ENCODE measurements around the gene FNDC1. TPM values are rescaled to one million over a fixed set of nuclear protein-coding genes. Genes with fewer than 3 reads are reported as not detected.

FNDC1 gene
- total RNA-seq, 4 donors from 2014 or later, result 0.27 to 9.9 (median 1.5) TPM

DNA sequence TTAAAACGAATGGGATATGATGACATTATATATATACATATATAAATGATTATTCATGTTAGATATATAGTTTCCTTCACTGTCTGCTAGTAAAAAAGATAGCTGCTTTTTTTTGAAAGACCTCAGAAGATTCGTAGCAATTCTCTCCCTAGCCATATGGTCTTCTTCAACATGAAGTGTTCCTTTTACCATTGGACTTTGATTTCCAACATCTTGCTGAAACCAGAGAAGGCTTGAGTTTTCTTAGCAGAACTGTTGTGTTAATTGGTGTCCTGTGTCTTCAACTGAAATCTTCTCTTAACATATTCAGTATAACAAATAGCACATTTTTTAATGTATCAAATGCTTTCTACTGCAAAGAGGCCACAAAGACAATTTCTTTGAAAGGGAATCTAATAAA is 55.3 kb downstream of the FNDC1 start:
- no peak for ATAC-seq
- no peaks in the 10 kb centered on the region for H3K9me3 ChIP-seq
- H3K4me3 ChIP-seq, result no peak overlapping the region
- no peaks in the 10 kb centered on the region for H3K4me1 ChIP-seq
- TF ChIP-seq POLR2AphosphoS5 (IDR thresholded peaks at IDR 0.05) (no peak), POLR2A (IDR thresholded peaks at IDR 0.05) (no peak), EP300 (IDR thresholded peaks at IDR 0.05) (no peak)
- TF ChIP-seq, protein P1, sequence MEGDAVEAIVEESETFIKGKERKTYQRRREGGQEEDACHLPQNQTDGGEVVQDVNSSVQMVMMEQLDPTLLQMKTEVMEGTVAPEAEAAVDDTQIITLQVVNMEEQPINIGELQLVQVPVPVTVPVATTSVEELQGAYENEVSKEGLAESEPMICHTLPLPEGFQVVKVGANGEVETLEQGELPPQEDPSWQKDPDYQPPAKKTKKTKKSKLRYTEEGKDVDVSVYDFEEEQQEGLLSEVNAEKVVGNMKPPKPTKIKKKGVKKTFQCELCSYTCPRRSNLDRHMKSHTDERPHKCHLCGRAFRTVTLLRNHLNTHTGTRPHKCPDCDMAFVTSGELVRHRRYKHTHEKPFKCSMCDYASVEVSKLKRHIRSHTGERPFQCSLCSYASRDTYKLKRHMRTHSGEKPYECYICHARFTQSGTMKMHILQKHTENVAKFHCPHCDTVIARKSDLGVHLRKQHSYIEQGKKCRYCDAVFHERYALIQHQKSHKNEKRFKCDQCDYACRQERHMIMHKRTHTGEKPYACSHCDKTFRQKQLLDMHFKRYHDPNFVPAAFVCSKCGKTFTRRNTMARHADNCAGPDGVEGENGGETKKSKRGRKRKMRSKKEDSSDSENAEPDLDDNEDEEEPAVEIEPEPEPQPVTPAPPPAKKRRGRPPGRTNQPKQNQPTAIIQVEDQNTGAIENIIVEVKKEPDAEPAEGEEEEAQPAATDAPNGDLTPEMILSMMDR (IDR thresholded peaks at IDR 0.05), result no peak
- no peaks in the 10 kb centered on the region for H3K36me3 ChIP-seq
- H3K27me3 ChIP-seq, result no peaks in the 10 kb centered on the region
- 35 to 39% methylated on average over 2 of the region's 2 CpGs for WGBS, 2 donors (ENCODE audit: low coverage in 1 of 2)
- no peak overlapping the region for H3K27ac ChIP-seq

DNA sequence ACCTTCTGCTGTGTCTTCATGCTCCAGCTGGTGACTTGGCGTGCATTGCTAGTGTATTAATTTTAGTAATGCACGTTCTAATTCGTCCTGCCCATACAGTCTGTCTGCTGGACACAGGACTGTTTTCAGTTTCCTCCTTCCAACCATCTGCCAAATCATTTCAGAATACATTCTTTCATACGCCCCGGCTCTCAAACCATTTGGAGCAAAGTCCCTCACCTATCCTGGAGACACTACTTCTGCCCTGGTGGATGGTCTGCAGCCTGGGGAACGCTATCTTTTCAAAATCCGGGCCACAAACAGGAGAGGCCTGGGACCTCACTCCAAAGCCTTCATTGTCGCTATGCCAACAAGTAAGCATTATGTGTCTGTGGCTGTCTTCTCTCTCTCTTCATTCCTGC is 60.5 kb downstream of the FNDC1 start:
- WGBS, 2 donors (ENCODE audit: low coverage in 1 of 2), result 29 to 34% methylated on average over 5 to 6 of the region's 8 CpGs

DNA sequence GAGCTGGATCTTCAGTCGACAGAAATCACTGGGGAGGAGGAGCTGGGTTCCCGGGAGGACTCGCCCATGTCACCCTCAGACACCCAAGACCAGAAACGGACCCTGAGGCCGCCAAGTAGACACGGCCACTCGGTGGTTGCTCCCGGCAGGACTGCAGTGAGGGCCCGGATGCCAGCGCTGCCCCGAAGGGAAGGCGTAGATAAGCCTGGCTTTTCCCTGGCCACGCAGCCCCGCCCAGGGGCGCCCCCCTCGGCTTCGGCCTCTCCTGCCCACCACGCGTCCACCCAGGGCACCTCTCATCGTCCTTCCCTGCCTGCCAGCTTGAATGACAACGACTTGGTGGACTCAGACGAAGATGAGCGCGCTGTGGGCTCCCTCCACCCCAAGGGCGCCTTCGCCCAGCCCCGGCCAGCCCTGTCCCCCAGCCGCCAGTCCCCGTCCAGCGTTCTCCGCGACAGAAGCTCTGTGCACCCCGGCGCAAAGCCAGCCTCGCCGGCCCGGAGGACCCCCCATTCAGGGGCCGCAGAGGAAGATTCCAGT is 63.0 kb downstream of the FNDC1 start:
- ATAC-seq, result no peak
- no peaks in the 10 kb centered on the region for H3K9me3 ChIP-seq
- H3K36me3 ChIP-seq, result no peaks in the 10 kb centered on the region
- peaks cover 0 to 14% (median 3%) of the 10 kb centered on the region in 3 donors for H3K4me1 ChIP-seq
- peaks cover 33% of the 10 kb centered on the region for H3K27me3 ChIP-seq
- no peak overlapping the region for H3K4me3 ChIP-seq
- no peak for TF ChIP-seq EP300 (IDR thresholded peaks at IDR 0.05)
- WGBS, 2 donors (ENCODE audit: low coverage in 1 of 2), result 80% methylated on average over 3 of the region's 38 CpGs; no CpG with 5 or more reads in 1 of the 2 donors
- H3K27ac ChIP-seq, result no peak overlapping the region

More for the DNA sequence above, 60.5 kb downstream of the FNDC1 start:
- Histone ChIP-seq H3K4me1 (peaks cover 0 to 14% (median 3%) of the 10 kb centered on the region in 3 donors), H3K9me3 (no peaks in the 10 kb centered on the region), H3K27ac (peak overlapping the region in 1 of 4 donors; percentile 48), H3K36me3 (no peaks in the 10 kb centered on the region), H3K4me3 (no peak overlapping the region), H3K27me3 (peaks cover 23% of the 10 kb centered on the region)
- TF ChIP-seq POLR2AphosphoS5 (IDR thresholded peaks at IDR 0.05) (no peak), EP300 (IDR thresholded peaks at IDR 0.05) (no peak), POLR2A (IDR thresholded peaks at IDR 0.05) (no peak)
- TF ChIP-seq, protein P1 (IDR thresholded peaks at IDR 0.05), result no peak
- ATAC-seq, result no peak

DNA sequence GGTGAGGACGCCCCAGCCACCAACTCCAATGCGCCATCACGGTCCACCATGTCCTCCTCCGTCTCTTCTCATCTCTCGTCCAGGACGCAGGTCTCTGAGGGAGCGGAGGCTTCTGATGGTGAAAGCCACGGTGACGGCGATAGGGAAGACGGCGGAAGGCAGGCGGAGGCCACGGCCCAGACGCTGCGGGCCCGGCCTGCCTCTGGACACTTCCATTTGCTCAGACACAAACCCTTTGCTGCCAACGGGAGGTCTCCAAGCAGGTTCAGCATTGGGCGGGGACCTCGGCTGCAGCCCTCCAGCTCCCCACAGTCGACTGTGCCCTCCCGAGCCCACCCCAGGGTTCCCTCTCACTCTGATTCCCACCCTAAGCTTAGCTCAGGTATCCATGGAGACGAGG is 63.6 kb downstream of the FNDC1 start:
- H3K4me3 ChIP-seq, result no peak overlapping the region
- H3K27me3 ChIP-seq, result peaks cover 36% of the 10 kb centered on the region
- no peak overlapping the region for H3K27ac ChIP-seq
- peaks cover 0 to 14% (median 3%) of the 10 kb centered on the region in 3 donors for H3K4me1 ChIP-seq
- 100% methylated on average over 1 of the region's 23 CpGs for WGBS, 2 donors (ENCODE audit: low coverage in 1 of 2)
- TF ChIP-seq POLR2A (IDR thresholded peaks at IDR 0.05) (no peak), EP300 (IDR thresholded peaks at IDR 0.05) (no peak), POLR2AphosphoS5 (IDR thresholded peaks at IDR 0.05) (no peak)
- TF ChIP-seq, protein P1 (IDR thresholded peaks at IDR 0.05), result no peak
- ATAC-seq, result no peak
- H3K9me3 ChIP-seq, result no peaks in the 10 kb centered on the region
- no peaks in the 10 kb centered on the region for H3K36me3 ChIP-seq

DNA sequence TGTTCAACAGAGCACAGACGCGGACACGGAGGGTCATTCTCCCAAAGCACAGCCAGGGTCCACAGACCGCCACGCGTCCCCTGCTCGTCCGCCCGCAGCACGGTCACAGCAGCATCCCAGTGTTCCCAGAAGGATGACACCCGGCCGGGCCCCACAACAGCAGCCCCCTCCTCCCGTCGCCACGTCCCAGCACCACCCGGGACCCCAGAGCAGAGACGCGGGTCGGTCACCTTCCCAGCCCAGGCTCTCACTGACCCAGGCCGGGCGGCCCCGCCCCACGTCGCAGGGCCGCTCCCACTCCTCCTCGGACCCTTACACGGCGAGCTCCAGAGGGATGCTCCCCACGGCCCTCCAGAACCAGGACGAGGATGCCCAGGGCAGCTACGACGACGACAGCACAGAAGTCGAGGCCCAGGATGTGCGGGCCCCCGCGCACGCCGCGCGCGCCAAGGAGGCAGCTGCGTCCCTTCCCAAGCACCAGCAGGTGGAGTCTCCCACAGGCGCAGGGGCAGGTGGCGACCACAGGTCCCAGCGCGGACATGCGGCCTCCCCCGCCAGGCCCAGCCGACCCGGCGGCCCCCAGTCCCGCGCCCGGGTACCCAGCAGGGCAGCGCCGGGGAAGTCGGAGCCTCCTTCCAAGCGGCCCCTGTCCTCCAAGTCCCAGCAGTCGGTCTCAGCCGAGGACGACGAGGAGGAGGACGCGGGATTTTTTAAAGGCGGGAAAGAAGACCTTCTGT is 64.3 kb downstream of the FNDC1 start:
- peak overlapping the region in 1 of 2 donors; percentile 30 for H3K4me3 ChIP-seq

More for the DNA sequence above, 64.3 kb downstream of the FNDC1 start:
- 48% methylated on average over 4 of the region's 66 CpGs; no CpG with 5 or more reads in 1 of the 2 donors for WGBS, 2 donors (ENCODE audit: low coverage in 1 of 2)
- Histone ChIP-seq H3K27me3 (peaks cover 36% of the 10 kb centered on the region), H3K36me3 (no peaks in the 10 kb centered on the region), H3K9me3 (no peaks in the 10 kb centered on the region), H3K27ac (no peak overlapping the region), H3K4me1 (peaks cover 0 to 14% (median 3%) of the 10 kb centered on the region in 3 donors)
- peak; percentile 46 for ATAC-seq
- TF ChIP-seq, protein P1 (IDR thresholded peaks at IDR 0.05), result peak in 1 of 4 experiments; percentile 45
- TF ChIP-seq POLR2A (IDR thresholded peaks at IDR 0.05), result no peak
